ENCODE measurements around the gene AMER3. TPM values are rescaled to one million over a fixed set of nuclear protein-coding genes. Genes with fewer than 3 reads are reported as not detected.
A peak's percentile ranks its signal among the peaks of the same experiment; 100 is the strongest.

AMER3 gene
- total and polyA plus RNA-seq, 2 of the 8 experiments (the other 6 are each of a cell fraction or from before 2014, with no cell fraction given): 0.15 to 0.19 TPM

GRCh38 chr2:130729322-130730299, 25.7 kb upstream of the AMER3 start:
- ChIA-PET POLR2A (ENCODE audit: partially characterized antibody) (no interaction called here), CTCF (ENCODE audit: partially characterized antibody) (interaction anchor here (0.8 to 1.2 kb wide), 3 partner anchors 47 to 144 kb away, joined by 3 read pairs; no protein-coding TSS in a partner anchor)
- peaks cover 3 to 10% (median 7%) of the 10 kb centered on the region in 4 experiments for H3K4me1 ChIP-seq (replicated peaks in 1 of 4; ENCODE audit: control insufficient read depth in 3 of 4, insufficient read depth in 4 of 4, low read length in 3 of 4)
- no peak overlapping the region for H3K4me3 ChIP-seq (ENCODE audit: extremely low read depth in 1 of 4, insufficient read depth in 2 of 4, low read depth in 3 of 4, low read length in 4 of 4)
- H3K4me2 ChIP-seq (ENCODE audit: insufficient read depth in 1 of 2, low read depth in 2 of 2, low read length in 2 of 2): no peak overlapping the region
- H4K20me1 ChIP-seq (replicated peaks in 1 of 2; ENCODE audit: control insufficient read depth in 1 of 2, insufficient read depth in 2 of 2, low read length in 2 of 2): peaks cover 0 to under 1% of the 10 kb centered on the region in 2 experiments
- no peak overlapping the region for H3K4ac ChIP-seq (replicated peaks; ENCODE audit: insufficient read length, low read depth, low read length)
- no peaks in the 10 kb centered on the region for H3K36me3 ChIP-seq (ENCODE audit: control insufficient read depth in 2 of 4, insufficient read depth in 4 of 4, low read length in 3 of 4)
- no peak overlapping the region for H2BK15ac ChIP-seq (ENCODE audit: low read length)
- H4K8ac ChIP-seq (ENCODE audit: extremely low read depth, insufficient read depth, low read length): no peak overlapping the region
- H3K9ac ChIP-seq (replicated peaks in 1 of 4; ENCODE audit: extremely low read depth in 1 of 4, low read depth in 3 of 4, low read length in 3 of 4): no peak overlapping the region
- no peak overlapping the region for H2BK5ac ChIP-seq (ENCODE audit: low read depth, low read length)
- FAIRE-seq (no peak), DNase-seq (ENCODE audit: low read depth in 1 of 2, low spot score in 2 of 2) (no peak)
- no peak overlapping the region for H2AFZ ChIP-seq (ENCODE audit: low read length)
- H3K79me2 ChIP-seq (ENCODE audit: control insufficient read depth in 1 of 2, insufficient read depth in 2 of 2, low read length in 2 of 2): no peaks in the 10 kb centered on the region
- H3K27me3 ChIP-seq (replicated peaks in 1 of 4; ENCODE audit: control insufficient read depth in 3 of 4, extremely low read depth in 1 of 4, insufficient read depth in 3 of 4, low read length in 3 of 4): peaks cover 0 to 18% (median 11%) of the 10 kb centered on the region in 4 experiments; a peak in 5 of 7 replicates
- no peak overlapping the region for H2BK20ac ChIP-seq (ENCODE audit: low read length)
- H2BK12ac ChIP-seq (ENCODE audit: low read depth, low read length): no peak overlapping the region
- no peak overlapping the region for H3K14ac ChIP-seq (ENCODE audit: insufficient read length)
- H4K91ac ChIP-seq (replicated peaks; ENCODE audit: insufficient read length, low read length): no peak overlapping the region
- H3K23ac ChIP-seq (ENCODE audit: insufficient read length): no peak overlapping the region
- no peak overlapping the region for H2BK120ac ChIP-seq (replicated peaks; ENCODE audit: low read depth, low read length)
- peaks cover 15% of the 10 kb centered on the region for H3K23me2 ChIP-seq (ENCODE audit: low read depth, low read length)
- H3K56ac ChIP-seq (replicated peaks; ENCODE audit: insufficient read length, low read depth, low read length): no peak overlapping the region
- no peak overlapping the region for H3K27ac ChIP-seq (ENCODE audit: low read depth, low read length)
- 91% methylated on average over 17 of the region's 17 CpGs; no CpG with 5 or more reads in 1 of the 2 experiments for WGBS, 2 experiments (ENCODE audit: extremely low coverage in 1 of 2, insufficient coverage in 1 of 2, insufficient read length in 1 of 2, insufficient replicate concordance in 2 of 2, low coverage in 1 of 2, low lambda C conversion rate in 2 of 2, missing lambda C conversion rate in 1 of 2)
- peak overlapping the region; percentile 14; the same call in 1 of the 2 replicates for H2AK5ac ChIP-seq (ENCODE audit: low read depth, low read length)
- H3K9me3 ChIP-seq (ENCODE audit: insufficient read depth in 2 of 2, low read depth in 1 of 2, low read length in 1 of 2): no peaks in the 10 kb centered on the region
- no peak overlapping the region; the same call in 1 of the 2 replicates for H3K18ac ChIP-seq (ENCODE audit: extremely low read depth, low read length)
- no peaks in the 10 kb centered on the region for H3K79me1 ChIP-seq (ENCODE audit: low read depth, low read length)
- H4K5ac ChIP-seq (ENCODE audit: insufficient read length, low read depth, low read length): no peak overlapping the region
- no peak for TF ChIP-seq ATF2 (IDR thresholded peaks at IDR 0.05; ENCODE audit: low read length)
- TF ChIP-seq JUN (IDR thresholded peaks at IDR 0.05; ENCODE audit: low read depth, low read length): no peak
- no peak for TF ChIP-seq MAX (IDR thresholded peaks at IDR 0.05)
- no peak for TF ChIP-seq CHD2 (IDR thresholded peaks at IDR 0.05; ENCODE audit: low read length)
- TF ChIP-seq RAD21 (IDR thresholded peaks at IDR 0.05 in 1 of 2, conservative IDR thresholded peaks at IDR 0.05 in 1 of 2; ENCODE audit: low read depth in 2 of 2, low read length in 2 of 2): no peak
- TF ChIP-seq JUND (IDR thresholded peaks at IDR 0.05; ENCODE audit: low read length): no peak
- no peak for TF ChIP-seq BACH1 (IDR thresholded peaks at IDR 0.05; ENCODE audit: low read length)
- no peak for TF ChIP-seq POLR2AphosphoS5 (IDR thresholded peaks at IDR 0.05; ENCODE audit: low read depth, low read length)
- TF ChIP-seq SAP30 (IDR thresholded peaks at IDR 0.05; ENCODE audit: insufficient read depth, insufficient replicate concordance, low read length): no peak

Measured in H1 (cell line).